PC-3 (cell line): Measurements from ENCODE around the gene TXNL4B.

Source experiments
- CTCF ChIP-seq: fragments of 300-600 bp; sonication (generic); conservative IDR thresholded peaks from 2 replicates; pipeline ENCODE4 v1.5.1; 2017; ENCODE audit warnings: antibody characterized with exemption, low read depth, mild to moderate bottlenecking, low read length
- EZH2 ChIP-seq: fragments of 300-600 bp; sonication (generic); IDR thresholded peaks from one replicate; pipeline ENCODE4 v1.6.1; 2017; ENCODE audit warnings: antibody characterized with exemption, mild to moderate bottlenecking, low read length; ENCODE audit not compliant: unreplicated experiment
- EZH2phosphoT487 ChIP-seq: fragments of 300-600 bp; sonication (generic); IDR thresholded peaks from 2 replicates; pipeline ENCODE4 v1.6.1; 2018; ENCODE audit warnings: mild to moderate bottlenecking, antibody characterized with exemption, low read length, borderline replicate concordance

GRCh38 chr16:72072514-72073342, 20.7 kb downstream of the TXNL4B start:
- no peak for TF ChIP-seq CTCF
- TF ChIP-seq EZH2: no peak
- TF ChIP-seq EZH2phosphoT487: no peak
